Calu3 (cell line): Measurements from ENCODE around the gene MCHR2. TPM values are rescaled to one million over a fixed set of nuclear protein-coding genes. Genes with fewer than 3 reads are reported as not detected.
A peak's percentile ranks its signal among the peaks of the same experiment; 100 is the strongest.

Experiments
- BruUV-seq: library from RNA; stranded (reverse); fragments of 400-500 nt; replicated peaks from 2 replicates; lab custom pipeline; 2021; lab: Mats Ljungman, UMichigan
- CTCF ChIA-PET: fragments of 300-600 bp; sonication (Branson Sonifier 250); formaldehyde crosslinking; loops from one replicate; lab custom pipeline; 2022; ENCODE audit warnings: antibody characterized with exemption; lab: Charles Lee
- DNase-seq: peaks from one replicate; pipeline ENCODE4 v3.0.0; 2022
- H3K27ac Mint-ChIP-seq: one replicate; pipeline ENCODE4 v1.8.0; 2022; ENCODE audit warnings: mixed read lengths; ENCODE audit not compliant: unreplicated experiment
- H3K27me3 Mint-ChIP-seq: one replicate; pipeline ENCODE4 v1.8.0; 2022; ENCODE audit warnings: mixed read lengths; ENCODE audit not compliant: unreplicated experiment
- H3K36me3 Mint-ChIP-seq: one replicate; pipeline ENCODE4 v1.8.0; 2022; ENCODE audit warnings: mild to moderate bottlenecking, moderate library complexity, mixed read lengths; ENCODE audit not compliant: insufficient read depth, unreplicated experiment
- H3K4me1 Mint-ChIP-seq: one replicate; pipeline ENCODE4 v1.8.0; 2022; ENCODE audit warnings: mild to moderate bottlenecking, low read depth, mixed read lengths; ENCODE audit not compliant: unreplicated experiment
- H3K4me3 Mint-ChIP-seq: one replicate; pipeline ENCODE4 v1.8.0; 2022; ENCODE audit warnings: mild to moderate bottlenecking, low read depth, moderate library complexity, mixed read lengths; ENCODE audit not compliant: unreplicated experiment
- H3K9me3 Mint-ChIP-seq: one replicate; pipeline ENCODE4 v1.8.0; 2022; ENCODE audit warnings: low read depth, mixed read lengths; ENCODE audit not compliant: unreplicated experiment
- intact Hi-C: fragments of 100-400 bp; cut with micrococcal nuclease; formaldehyde crosslinking; loops from one replicate; pipeline ENCODE4 v1.10.0; 2022; ENCODE audit not compliant: unreplicated experiment
- total RNA-seq: library from RNA; stranded (reverse); gene quantifications from 2 replicates; pipeline ENCODE4 v1.2.3, GENCODE V29; 2022
- TF ChIP-seq, protein P1 (sequence below): fragments of 200-600 bp; IDR thresholded peaks from one replicate; pipeline ENCODE4 v1.8.0; 2022; ENCODE audit warnings: antibody characterized with exemption; ENCODE audit not compliant: unreplicated experiment

MCHR2 gene
- total RNA-seq, 1 experiment from 2014 or later: not detected

DNA sequence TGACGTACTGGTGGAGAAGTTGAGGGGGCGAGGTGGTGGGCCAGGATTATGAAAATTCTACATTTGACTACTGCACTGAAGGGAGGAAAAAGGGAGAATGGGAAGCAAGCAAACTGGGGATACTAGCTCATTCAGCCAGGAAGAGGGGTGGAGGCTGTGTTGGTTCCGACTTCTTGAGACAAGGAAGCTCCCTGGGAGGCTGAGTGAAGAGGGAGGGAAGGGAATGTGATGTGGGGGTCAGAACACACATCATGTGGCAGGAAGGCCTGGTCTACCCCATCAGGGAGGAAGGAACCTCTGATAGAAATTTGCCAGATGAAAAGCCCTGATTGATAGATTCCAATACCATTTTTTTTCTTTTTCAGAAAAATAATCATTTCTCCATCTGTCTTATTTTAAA, 28.8 kb upstream of the MCHR2 start:
- no peak for DNase-seq
- Mint-ChIP-seq H3K27me3 (no peaks in the 10 kb centered on the region), H3K4me3 (no peak overlapping the region), H3K4me1 (no peaks in the 10 kb centered on the region), H3K36me3 (no peaks in the 10 kb centered on the region), H3K9me3 (peaks cover 2% of the 10 kb centered on the region), H3K27ac (no peak overlapping the region)
- TF ChIP-seq, protein P1, sequence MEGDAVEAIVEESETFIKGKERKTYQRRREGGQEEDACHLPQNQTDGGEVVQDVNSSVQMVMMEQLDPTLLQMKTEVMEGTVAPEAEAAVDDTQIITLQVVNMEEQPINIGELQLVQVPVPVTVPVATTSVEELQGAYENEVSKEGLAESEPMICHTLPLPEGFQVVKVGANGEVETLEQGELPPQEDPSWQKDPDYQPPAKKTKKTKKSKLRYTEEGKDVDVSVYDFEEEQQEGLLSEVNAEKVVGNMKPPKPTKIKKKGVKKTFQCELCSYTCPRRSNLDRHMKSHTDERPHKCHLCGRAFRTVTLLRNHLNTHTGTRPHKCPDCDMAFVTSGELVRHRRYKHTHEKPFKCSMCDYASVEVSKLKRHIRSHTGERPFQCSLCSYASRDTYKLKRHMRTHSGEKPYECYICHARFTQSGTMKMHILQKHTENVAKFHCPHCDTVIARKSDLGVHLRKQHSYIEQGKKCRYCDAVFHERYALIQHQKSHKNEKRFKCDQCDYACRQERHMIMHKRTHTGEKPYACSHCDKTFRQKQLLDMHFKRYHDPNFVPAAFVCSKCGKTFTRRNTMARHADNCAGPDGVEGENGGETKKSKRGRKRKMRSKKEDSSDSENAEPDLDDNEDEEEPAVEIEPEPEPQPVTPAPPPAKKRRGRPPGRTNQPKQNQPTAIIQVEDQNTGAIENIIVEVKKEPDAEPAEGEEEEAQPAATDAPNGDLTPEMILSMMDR: no peak
- intact Hi-C loops: no loop called here
- CTCF ChIA-PET: no interaction called here
- BruUV-seq: no TSS peak

- no peak overlapping the region for H3K4me3 Mint-ChIP-seq
- no TSS peak for BruUV-seq
- CTCF ChIA-PET: no interaction called here
Measured at GRCh38 chr6:100008857-100009256, 14.8 kb upstream of the MCHR2 start.

GRCh38 chr6:100001915-100002388, 7.9 kb upstream of the MCHR2 start:
- no TSS peak for BruUV-seq
- H3K4me3 Mint-ChIP-seq: no peak overlapping the region
- H3K9me3 Mint-ChIP-seq: no peaks in the 10 kb centered on the region
- H3K4me1 Mint-ChIP-seq: peaks cover 22% of the 10 kb centered on the region
- peak; percentile 44 for DNase-seq
- no peak overlapping the region for H3K27ac Mint-ChIP-seq
- intact Hi-C loops: loop anchor here (1.0 to 10.0 kb wide), 5 partner anchors 76 to 660 kb away; no protein-coding TSS in a partner anchor
- CTCF ChIA-PET: interaction anchor here (0.9 to 1.8 kb wide), 11 partner anchors 12 to 662 kb away, joined by 3 to 28 read pairs (median 5); no protein-coding TSS in a partner anchor
- H3K27me3 Mint-ChIP-seq: no peaks in the 10 kb centered on the region
- TF ChIP-seq, protein P1: peak; percentile 80
- H3K36me3 Mint-ChIP-seq: no peaks in the 10 kb centered on the region

More at GRCh38 chr6:100008857-100009256, 14.8 kb upstream of the MCHR2 start:
- peaks cover 9% of the 10 kb centered on the region for H3K4me1 Mint-ChIP-seq
- TF ChIP-seq, protein P1: no peak
- no peaks in the 10 kb centered on the region for H3K27me3 Mint-ChIP-seq
- DNase-seq: no peak
- H3K36me3 Mint-ChIP-seq: no peaks in the 10 kb centered on the region
- H3K27ac Mint-ChIP-seq: no peak overlapping the region
- H3K9me3 Mint-ChIP-seq: no peaks in the 10 kb centered on the region
- intact Hi-C loops: loop anchor here (10.0 kb wide), 1 partner anchor 466 kb away; no protein-coding TSS in a partner anchor

GRCh38 chr6:99997141-99997540, 3.1 kb upstream of the MCHR2 start:
- H3K9me3 Mint-ChIP-seq: no peaks in the 10 kb centered on the region
- no peaks in the 10 kb centered on the region for H3K27me3 Mint-ChIP-seq
- intact Hi-C loops: no loop called here
- H3K36me3 Mint-ChIP-seq: no peaks in the 10 kb centered on the region
- CTCF ChIA-PET: no interaction called here
- TF ChIP-seq, protein P1: no peak
- no peak overlapping the region for H3K4me3 Mint-ChIP-seq
- no peak for DNase-seq
- H3K27ac Mint-ChIP-seq: no peak overlapping the region
- BruUV-seq: no TSS peak
- peaks cover 8% of the 10 kb centered on the region for H3K4me1 Mint-ChIP-seq
